Measurements from ENCODE around the gene ALG10. TPM values are rescaled to one million over a fixed set of nuclear protein-coding genes. Genes with fewer than 3 reads are reported as not detected.
A peak's percentile ranks its signal among the peaks of the same experiment; 100 is the strongest.
"Not testable (repeated sequence)": the region's sequence is repeated elsewhere in the genome, so short reads cannot be mapped to it uniquely, and the experiment has no call there.

ALG10 gene
- total and polyA plus RNA-seq, 4 donors = 1.0 to 20.8 (median 6.2) TPM

DNA sequence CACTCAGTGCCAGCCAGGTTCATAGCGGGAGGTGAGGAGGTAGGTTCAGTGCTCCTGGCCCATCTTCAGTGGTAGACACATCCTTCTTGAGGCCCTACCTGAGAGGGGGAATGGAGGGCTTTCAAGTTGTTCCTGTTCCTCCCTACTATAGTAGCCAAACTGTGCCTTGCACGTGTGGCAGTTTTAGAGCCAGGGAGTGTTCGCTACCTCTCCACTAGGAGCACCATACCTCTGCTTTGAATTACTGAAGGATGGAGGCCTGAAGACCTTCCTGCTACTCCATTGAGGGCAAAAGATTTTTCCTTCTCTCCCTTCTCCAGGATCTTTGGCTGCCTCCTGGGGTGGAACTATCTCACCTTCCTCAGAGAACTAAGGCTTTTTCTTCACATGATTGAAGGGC is 5.9 kb upstream of the ALG10 start:
- H3K27me3 ChIP-seq (ENCODE audit: control insufficient read depth in 3 of 3, insufficient read depth in 3 of 3, low read length in 2 of 3) = no peaks in the 10 kb centered on the region
- DNase-seq = no peak
- peaks cover 0 to 3% (median 0%) of the 10 kb centered on the region in 5 donors for H3K4me1 ChIP-seq (ENCODE audit: control insufficient read depth in 5 of 5, insufficient read depth in 5 of 5, low read length in 5 of 5)
- H3K27ac ChIP-seq (ENCODE audit: low read depth in 1 of 2, low read length in 1 of 2) = no peak overlapping the region
- no peak for ATAC-seq (ENCODE audit: insufficient read depth, low FRiP score)
- H3K4me3 ChIP-seq = no peak overlapping the region
- no peak overlapping the region for H3K9ac ChIP-seq (ENCODE audit: insufficient read depth in 1 of 2, low read length in 2 of 2)
- TF ChIP-seq CTCF (IDR thresholded peaks at IDR 0.05; ENCODE audit: control extremely low read depth, extremely low read depth) = no peak
- no peaks in the 10 kb centered on the region for H3K36me3 ChIP-seq (ENCODE audit: control insufficient read depth in 4 of 4, insufficient read depth in 4 of 4, low read length in 4 of 4)
- no peaks in the 10 kb centered on the region for H3K9me3 ChIP-seq (ENCODE audit: control insufficient read depth in 4 of 4, insufficient read depth in 3 of 4, low read length in 3 of 4)
- 83% methylated on average over 3 of the region's 3 CpGs for WGBS, 2 donors

GRCh38 chr12:34021071-34021470 is 1.2 kb upstream of the ALG10 start:
- H3K9me3 ChIP-seq (ENCODE audit: control insufficient read depth in 4 of 4, insufficient read depth in 3 of 4, low read length in 3 of 4) = no peaks in the 10 kb centered on the region
- DNase-seq (no peak), ATAC-seq (ENCODE audit: insufficient read depth, low FRiP score) (no peak)
- WGBS, 2 donors = 93 to 96% methylated on average over 1 of the region's 1 CpG
- no peak for TF ChIP-seq CTCF (IDR thresholded peaks at IDR 0.05; ENCODE audit: control extremely low read depth, extremely low read depth)
- no peak overlapping the region for H3K27ac ChIP-seq (ENCODE audit: low read depth in 1 of 2, low read length in 1 of 2)
- H3K4me3 ChIP-seq = no peak overlapping the region
- H3K9ac ChIP-seq (ENCODE audit: insufficient read depth in 1 of 2, low read length in 2 of 2) = peak overlapping the region in 1 of 2 donors; percentile 90
- no peaks in the 10 kb centered on the region for H3K27me3 ChIP-seq (ENCODE audit: control insufficient read depth in 3 of 3, insufficient read depth in 3 of 3, low read length in 2 of 3)
- peaks cover 0 to 9% (median 3%) of the 10 kb centered on the region in 5 donors for H3K4me1 ChIP-seq (ENCODE audit: control insufficient read depth in 5 of 5, insufficient read depth in 5 of 5, low read length in 5 of 5)
- no peaks in the 10 kb centered on the region for H3K36me3 ChIP-seq (ENCODE audit: control insufficient read depth in 4 of 4, insufficient read depth in 4 of 4, low read length in 4 of 4)

DNA sequence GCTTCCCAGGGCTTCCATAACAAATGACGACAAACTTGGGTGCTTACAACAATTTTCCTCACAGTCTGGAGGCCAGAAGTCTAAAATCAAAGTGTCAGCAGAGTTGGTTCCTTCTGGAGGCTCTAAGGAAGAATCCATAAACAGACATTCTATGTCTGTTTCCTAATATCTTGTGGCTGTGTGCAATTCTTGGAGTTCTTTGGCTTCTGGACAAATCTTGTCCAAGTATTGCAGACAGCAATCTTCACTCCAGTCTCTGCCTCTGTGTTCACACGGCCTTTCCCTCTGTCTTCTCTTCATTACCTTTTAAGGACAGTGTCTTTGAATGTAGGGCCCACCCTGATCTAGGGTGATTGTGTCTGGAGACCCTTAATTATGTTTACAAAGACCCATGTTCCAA is 5.4 kb downstream of the ALG10 start:
- WGBS, 2 donors = 79 to 82% methylated on average over 2 of the region's 2 CpGs
- not testable (repeated sequence) for H3K4me1 ChIP-seq (ENCODE audit: control insufficient read depth in 5 of 5, insufficient read depth in 5 of 5, low read length in 5 of 5); H3K4me3 ChIP-seq; H3K27me3 ChIP-seq (ENCODE audit: control insufficient read depth in 3 of 3, insufficient read depth in 3 of 3, low read length in 2 of 3); H3K9me3 ChIP-seq (ENCODE audit: control insufficient read depth in 4 of 4, insufficient read depth in 3 of 4, low read length in 3 of 4); H3K27ac ChIP-seq (ENCODE audit: low read depth in 1 of 2, low read length in 1 of 2); H3K36me3 ChIP-seq (ENCODE audit: control insufficient read depth in 4 of 4, insufficient read depth in 4 of 4, low read length in 4 of 4); H3K9ac ChIP-seq (ENCODE audit: insufficient read depth in 1 of 2, low read length in 2 of 2); ATAC-seq (ENCODE audit: insufficient read depth, low FRiP score)
- DNase-seq = peak in 1 of 3 donors; percentile 19

GRCh38 chr12:34030591-34030990 is 8.3 kb downstream of the ALG10 start:
- no peak overlapping the region for H3K27ac ChIP-seq (ENCODE audit: low read depth in 1 of 2, low read length in 1 of 2)
- no peaks in the 10 kb centered on the region for H3K4me1 ChIP-seq (ENCODE audit: control insufficient read depth in 5 of 5, insufficient read depth in 5 of 5, low read length in 5 of 5)
- H3K27me3 ChIP-seq (ENCODE audit: control insufficient read depth in 3 of 3, insufficient read depth in 3 of 3, low read length in 2 of 3) = no peaks in the 10 kb centered on the region
- no peaks in the 10 kb centered on the region for H3K9me3 ChIP-seq (ENCODE audit: control insufficient read depth in 4 of 4, insufficient read depth in 3 of 4, low read length in 3 of 4)
- H3K4me3 ChIP-seq = no peak overlapping the region
- peaks cover 0 to 2% (median 0%) of the 10 kb centered on the region in 4 donors for H3K36me3 ChIP-seq (ENCODE audit: control insufficient read depth in 4 of 4, insufficient read depth in 4 of 4, low read length in 4 of 4)
- 90 to 92% methylated on average over 4 of the region's 4 CpGs for WGBS, 2 donors
- no peak for TF ChIP-seq CTCF (IDR thresholded peaks at IDR 0.05; ENCODE audit: control extremely low read depth, extremely low read depth)
- no peak overlapping the region for H3K9ac ChIP-seq (ENCODE audit: insufficient read depth in 1 of 2, low read length in 2 of 2)
- ATAC-seq (ENCODE audit: insufficient read depth, low FRiP score) (no peak), DNase-seq (no peak)
